ENCODE measurements around the gene LUC7L3. TPM values are rescaled to one million over a fixed set of nuclear protein-coding genes. Genes with fewer than 3 reads are reported as not detected.

Gene LUC7L3
- total RNA-seq, 1 experiment from 2014 or later: 136 TPM

DNA sequence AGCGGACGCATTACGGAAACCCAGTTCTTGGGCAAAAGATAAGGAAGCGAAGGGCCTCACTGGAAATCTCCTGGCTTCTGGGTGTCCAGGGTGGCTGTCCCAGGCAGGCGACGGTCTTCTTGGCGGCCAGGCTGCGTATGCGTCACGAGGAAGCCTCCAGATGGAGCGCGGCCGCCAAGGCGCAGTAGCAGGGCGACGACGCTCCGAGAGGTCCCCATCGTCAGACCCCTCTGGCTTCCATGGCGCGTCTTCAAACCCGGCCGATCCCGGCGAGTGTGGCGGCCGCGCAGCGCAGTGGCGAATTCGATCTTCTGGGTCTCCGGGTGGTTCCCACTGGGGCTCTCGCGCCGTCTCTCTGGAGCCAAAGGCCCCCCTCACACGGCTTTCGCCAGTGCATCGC is 61.8 kb downstream of the LUC7L3 start:
- TF ChIP-seq SIN3A (IDR thresholded peaks at IDR 0.05; ENCODE audit: borderline replicate concordance, insufficient read depth, low read depth, low read length) (no peak), TCF7L2 (IDR thresholded peaks at IDR 0.05; ENCODE audit: low read depth, low read length) (no peak), POLR2AphosphoS5 (IDR thresholded peaks at IDR 0.05; ENCODE audit: low read depth, low read length) (no peak)
- TF ChIP-seq, protein P1, sequence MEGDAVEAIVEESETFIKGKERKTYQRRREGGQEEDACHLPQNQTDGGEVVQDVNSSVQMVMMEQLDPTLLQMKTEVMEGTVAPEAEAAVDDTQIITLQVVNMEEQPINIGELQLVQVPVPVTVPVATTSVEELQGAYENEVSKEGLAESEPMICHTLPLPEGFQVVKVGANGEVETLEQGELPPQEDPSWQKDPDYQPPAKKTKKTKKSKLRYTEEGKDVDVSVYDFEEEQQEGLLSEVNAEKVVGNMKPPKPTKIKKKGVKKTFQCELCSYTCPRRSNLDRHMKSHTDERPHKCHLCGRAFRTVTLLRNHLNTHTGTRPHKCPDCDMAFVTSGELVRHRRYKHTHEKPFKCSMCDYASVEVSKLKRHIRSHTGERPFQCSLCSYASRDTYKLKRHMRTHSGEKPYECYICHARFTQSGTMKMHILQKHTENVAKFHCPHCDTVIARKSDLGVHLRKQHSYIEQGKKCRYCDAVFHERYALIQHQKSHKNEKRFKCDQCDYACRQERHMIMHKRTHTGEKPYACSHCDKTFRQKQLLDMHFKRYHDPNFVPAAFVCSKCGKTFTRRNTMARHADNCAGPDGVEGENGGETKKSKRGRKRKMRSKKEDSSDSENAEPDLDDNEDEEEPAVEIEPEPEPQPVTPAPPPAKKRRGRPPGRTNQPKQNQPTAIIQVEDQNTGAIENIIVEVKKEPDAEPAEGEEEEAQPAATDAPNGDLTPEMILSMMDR (IDR thresholded peaks at IDR 0.05): no peak
- TF ChIP-seq, protein P2, sequence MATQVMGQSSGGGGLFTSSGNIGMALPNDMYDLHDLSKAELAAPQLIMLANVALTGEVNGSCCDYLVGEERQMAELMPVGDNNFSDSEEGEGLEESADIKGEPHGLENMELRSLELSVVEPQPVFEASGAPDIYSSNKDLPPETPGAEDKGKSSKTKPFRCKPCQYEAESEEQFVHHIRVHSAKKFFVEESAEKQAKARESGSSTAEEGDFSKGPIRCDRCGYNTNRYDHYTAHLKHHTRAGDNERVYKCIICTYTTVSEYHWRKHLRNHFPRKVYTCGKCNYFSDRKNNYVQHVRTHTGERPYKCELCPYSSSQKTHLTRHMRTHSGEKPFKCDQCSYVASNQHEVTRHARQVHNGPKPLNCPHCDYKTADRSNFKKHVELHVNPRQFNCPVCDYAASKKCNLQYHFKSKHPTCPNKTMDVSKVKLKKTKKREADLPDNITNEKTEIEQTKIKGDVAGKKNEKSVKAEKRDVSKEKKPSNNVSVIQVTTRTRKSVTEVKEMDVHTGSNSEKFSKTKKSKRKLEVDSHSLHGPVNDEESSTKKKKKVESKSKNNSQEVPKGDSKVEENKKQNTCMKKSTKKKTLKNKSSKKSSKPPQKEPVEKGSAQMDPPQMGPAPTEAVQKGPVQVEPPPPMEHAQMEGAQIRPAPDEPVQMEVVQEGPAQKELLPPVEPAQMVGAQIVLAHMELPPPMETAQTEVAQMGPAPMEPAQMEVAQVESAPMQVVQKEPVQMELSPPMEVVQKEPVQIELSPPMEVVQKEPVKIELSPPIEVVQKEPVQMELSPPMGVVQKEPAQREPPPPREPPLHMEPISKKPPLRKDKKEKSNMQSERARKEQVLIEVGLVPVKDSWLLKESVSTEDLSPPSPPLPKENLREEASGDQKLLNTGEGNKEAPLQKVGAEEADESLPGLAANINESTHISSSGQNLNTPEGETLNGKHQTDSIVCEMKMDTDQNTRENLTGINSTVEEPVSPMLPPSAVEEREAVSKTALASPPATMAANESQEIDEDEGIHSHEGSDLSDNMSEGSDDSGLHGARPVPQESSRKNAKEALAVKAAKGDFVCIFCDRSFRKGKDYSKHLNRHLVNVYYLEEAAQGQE (IDR thresholded peaks at IDR 0.05; ENCODE audit: insufficient read depth in 1 of 2, low read depth in 2 of 2, low read length in 1 of 2): no peak
- ATAC-seq (no peak), DNase-seq (ENCODE audit: low read depth, low spot score) (no peak)
- ChIA-PET CTCF (no interaction called here), POLR2A (no interaction called here)
- intact Hi-C loops (cut with micrococcal nuclease; ENCODE audit: unreplicated experiment) (loop anchor here (5.0 kb wide), 1 partner anchor 171 kb away; no protein-coding TSS in a partner anchor), in situ Hi-C loops (cut with HindIII; ENCODE audit: low pct_unique_long_range_greater_than_20kb, low sequenced_read_pairs) (no loop called here)
- Histone ChIP-seq H3K4me3 (ENCODE audit: low read depth in 2 of 2, low read length in 2 of 2) (no peak overlapping the region), H3K9me3 (ENCODE audit: control insufficient read depth, insufficient read depth, low read depth, low read length) (no peaks in the 10 kb centered on the region), H3K36me3 (ENCODE audit: control insufficient read depth, insufficient read depth, low read length) (no peaks in the 10 kb centered on the region), H3K27me3 (ENCODE audit: control insufficient read depth, insufficient read depth, low read length) (no peaks in the 10 kb centered on the region), H3K4me1 (ENCODE audit: control insufficient read depth, insufficient read depth, low read length) (no peaks in the 10 kb centered on the region), H3K27ac (ENCODE audit: low read length) (no peak overlapping the region)
- no TSS peak for BruUV-seq (replicated peaks)

- Histone ChIP-seq H3K4me3 (ENCODE audit: low read depth in 2 of 2, low read length in 2 of 2) (no peak overlapping the region), H3K36me3 (ENCODE audit: control insufficient read depth, insufficient read depth, low read length) (no peaks in the 10 kb centered on the region), H3K27ac (ENCODE audit: low read length) (no peak overlapping the region), H3K9me3 (ENCODE audit: control insufficient read depth, insufficient read depth, low read depth, low read length) (no peaks in the 10 kb centered on the region), H3K4me1 (ENCODE audit: control insufficient read depth, insufficient read depth, low read length) (no peaks in the 10 kb centered on the region), H3K27me3 (ENCODE audit: control insufficient read depth, insufficient read depth, low read length) (no peaks in the 10 kb centered on the region)
- BruUV-seq (replicated peaks): no TSS peak
- TF ChIP-seq POLR2AphosphoS5 (IDR thresholded peaks at IDR 0.05; ENCODE audit: low read depth, low read length): no peak
- TF ChIP-seq SIN3A (IDR thresholded peaks at IDR 0.05; ENCODE audit: borderline replicate concordance, insufficient read depth, low read depth, low read length): no peak
- TF ChIP-seq, protein P2 (IDR thresholded peaks at IDR 0.05; ENCODE audit: insufficient read depth in 1 of 2, low read depth in 2 of 2, low read length in 1 of 2): 0 out of 4 replicates have a peak, but pooled peaks of 1 of the 2 experiments have one; percentile 27
- TF ChIP-seq, protein P1 (IDR thresholded peaks at IDR 0.05): peak; percentile 99
- POLR2A ChIA-PET: interaction anchor here (0.5 to 1.0 kb wide), 4 partner anchors 36 to 237 kb away, joined by 4 to 14 read pairs (median 6); partner anchors contain the start of gene SPATA20
- intact Hi-C loops (cut with micrococcal nuclease; ENCODE audit: unreplicated experiment): loop anchor here (1.0 to 5.0 kb wide), 2 partner anchors 58 to 169 kb away; no protein-coding TSS in a partner anchor
- ATAC-seq (peak; percentile 99), DNase-seq (ENCODE audit: low read depth, low spot score) (peak; percentile 74)
- in situ Hi-C loops (cut with HindIII; ENCODE audit: low pct_unique_long_range_greater_than_20kb, low sequenced_read_pairs): no loop called here
- CTCF ChIA-PET: interaction anchor here (0.6 to 3.9 kb wide), 16 partner anchors 9 to 357 kb away, joined by 3 to 51 read pairs (median 7); partner anchors contain the start of gene WFIKKN2
These were observed 63.8 kb downstream of the LUC7L3 start for GRCh38 chr17:50783193-50783660.

All from Panc1 (cell line).